Neural crest cell (in vitro differentiated cells): Measurements from ENCODE around the gene ABLIM2. TPM values are rescaled to one million over a fixed set of nuclear protein-coding genes. Genes with fewer than 3 reads are reported as not detected.

Experiments used
- DNase-seq: peaks from one replicate; pipeline ENCODE4 v3.0.0; 2021; ENCODE audit warnings: low read depth, mixed read lengths, low spot score
- H3K27ac Mint-ChIP-seq: one replicate; pipeline ENCODE4 v1.8.0; 2021; ENCODE audit warnings: mild to moderate bottlenecking, mixed read lengths; ENCODE audit not compliant: unreplicated experiment
- H3K27me3 Mint-ChIP-seq: 2 replicates; pipeline ENCODE4 v1.8.0; 2021; ENCODE audit warnings: low read depth, mild to moderate bottlenecking, mixed read lengths
- H3K36me3 Mint-ChIP-seq: 2 replicates; pipeline ENCODE4 v1.8.0; 2021; ENCODE audit warnings: low read depth, mild to moderate bottlenecking, mixed read lengths
- H3K4me1 Mint-ChIP-seq: 2 replicates; pipeline ENCODE4 v1.8.0; 2021; ENCODE audit warnings: mixed read lengths
- H3K4me3 Mint-ChIP-seq: one replicate; pipeline ENCODE4 v1.8.0; 2021; ENCODE audit warnings: mild to moderate bottlenecking, mixed read lengths
- H3K9me3 Mint-ChIP-seq: 2 replicates; pipeline ENCODE4 v1.8.0; 2021; ENCODE audit warnings: mixed read lengths
- total RNA-seq: library from RNA; stranded (reverse); gene quantifications from 2 replicates; pipeline ENCODE4 v1.2.1, GENCODE V29; 2021
- TF ChIP-seq, protein P1 (sequence below): fragments of 200-600 bp; sonication (generic); conservative IDR thresholded peaks from 2 replicates; pipeline ENCODE4 v1.5.0; 2021; ENCODE audit warnings: antibody characterized with exemption, mild to moderate bottlenecking

Gene ABLIM2
- total RNA-seq, 1 donor from 2014 or later, result 3.8 TPM

- TF ChIP-seq, protein P1, sequence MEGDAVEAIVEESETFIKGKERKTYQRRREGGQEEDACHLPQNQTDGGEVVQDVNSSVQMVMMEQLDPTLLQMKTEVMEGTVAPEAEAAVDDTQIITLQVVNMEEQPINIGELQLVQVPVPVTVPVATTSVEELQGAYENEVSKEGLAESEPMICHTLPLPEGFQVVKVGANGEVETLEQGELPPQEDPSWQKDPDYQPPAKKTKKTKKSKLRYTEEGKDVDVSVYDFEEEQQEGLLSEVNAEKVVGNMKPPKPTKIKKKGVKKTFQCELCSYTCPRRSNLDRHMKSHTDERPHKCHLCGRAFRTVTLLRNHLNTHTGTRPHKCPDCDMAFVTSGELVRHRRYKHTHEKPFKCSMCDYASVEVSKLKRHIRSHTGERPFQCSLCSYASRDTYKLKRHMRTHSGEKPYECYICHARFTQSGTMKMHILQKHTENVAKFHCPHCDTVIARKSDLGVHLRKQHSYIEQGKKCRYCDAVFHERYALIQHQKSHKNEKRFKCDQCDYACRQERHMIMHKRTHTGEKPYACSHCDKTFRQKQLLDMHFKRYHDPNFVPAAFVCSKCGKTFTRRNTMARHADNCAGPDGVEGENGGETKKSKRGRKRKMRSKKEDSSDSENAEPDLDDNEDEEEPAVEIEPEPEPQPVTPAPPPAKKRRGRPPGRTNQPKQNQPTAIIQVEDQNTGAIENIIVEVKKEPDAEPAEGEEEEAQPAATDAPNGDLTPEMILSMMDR, result peak; percentile 54
- DNase-seq, result peak; percentile 44
- Mint-ChIP-seq H3K4me1 (peaks cover 23% of the 10 kb centered on the region), H3K9me3 (no peaks in the 10 kb centered on the region), H3K27ac (no peak overlapping the region), H3K27me3 (no peaks in the 10 kb centered on the region), H3K4me3 (no peak overlapping the region), H3K36me3 (no peaks in the 10 kb centered on the region)
Observed at GRCh38 chr4:8110071-8110986, 48.3 kb downstream of the ABLIM2 start.

DNA sequence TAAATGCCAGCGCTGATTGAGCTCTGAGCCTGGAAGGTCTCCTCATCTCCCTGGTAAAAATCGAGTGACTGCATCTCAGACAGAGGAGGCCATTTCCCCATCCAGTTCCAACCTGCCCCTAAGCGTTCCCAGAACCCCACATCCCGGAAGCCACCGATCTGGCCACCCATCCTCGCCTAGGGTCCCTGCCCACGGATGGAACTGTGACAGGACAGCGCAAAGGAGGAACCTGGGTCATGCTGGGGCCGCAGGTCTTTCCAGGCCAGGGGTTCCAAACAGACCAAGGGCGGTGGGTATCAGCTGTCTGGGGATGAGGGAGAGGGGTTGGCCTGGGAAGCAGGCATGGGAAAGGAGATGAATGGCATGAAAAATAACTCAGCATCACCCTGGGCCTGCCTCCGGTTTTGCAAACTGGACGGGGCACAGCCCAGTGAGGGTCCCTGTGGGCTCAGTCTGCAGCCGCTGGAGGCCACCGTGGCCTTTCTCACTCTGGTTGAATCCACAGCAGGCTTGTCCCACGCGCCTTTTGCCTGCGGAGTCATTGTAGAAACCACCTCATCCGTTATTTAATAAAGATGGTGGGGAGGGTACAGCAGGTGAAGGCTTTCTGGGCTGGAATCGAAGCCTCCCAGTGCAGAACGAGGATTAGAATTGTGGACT, 49.1 kb downstream of the ABLIM2 start:
- TF ChIP-seq, protein P1, result no peak

DNA sequence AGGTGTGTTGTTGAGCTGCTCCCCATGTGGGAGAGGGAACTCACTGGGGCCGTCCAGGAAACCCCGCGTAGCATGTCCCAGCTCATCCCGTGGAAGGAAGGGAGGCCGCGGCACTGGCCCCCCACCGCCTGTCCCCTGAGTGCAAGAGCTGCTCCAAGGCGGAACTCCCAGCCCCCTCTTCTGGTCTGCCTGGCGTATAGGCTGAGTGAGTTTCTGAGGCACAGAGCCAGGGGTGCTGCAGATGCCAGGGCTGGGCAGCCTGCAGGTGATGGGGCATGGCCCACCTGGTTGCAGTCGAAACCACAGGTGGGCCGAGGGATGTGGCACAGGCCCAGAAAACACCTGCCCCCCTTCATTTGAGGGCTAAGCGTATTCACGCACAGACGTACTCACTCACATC, 49.6 kb downstream of the ABLIM2 start:
- H3K9me3 Mint-ChIP-seq, result no peaks in the 10 kb centered on the region
- no peak overlapping the region for H3K27ac Mint-ChIP-seq
- no peak overlapping the region for H3K4me3 Mint-ChIP-seq
- no peaks in the 10 kb centered on the region for H3K36me3 Mint-ChIP-seq
- TF ChIP-seq, protein P1, result no peak
- peaks cover 31% of the 10 kb centered on the region for H3K4me1 Mint-ChIP-seq
- no peak for DNase-seq
- H3K27me3 Mint-ChIP-seq, result no peaks in the 10 kb centered on the region

More for the DNA sequence above, 49.1 kb downstream of the ABLIM2 start:
- no peak for DNase-seq
- H3K4me1 Mint-ChIP-seq, result peaks cover 31% of the 10 kb centered on the region
- H3K9me3 Mint-ChIP-seq, result no peaks in the 10 kb centered on the region
- H3K36me3 Mint-ChIP-seq, result no peaks in the 10 kb centered on the region
- H3K4me3 Mint-ChIP-seq, result no peak overlapping the region
- no peak overlapping the region for H3K27ac Mint-ChIP-seq
- H3K27me3 Mint-ChIP-seq, result no peaks in the 10 kb centered on the region

DNA sequence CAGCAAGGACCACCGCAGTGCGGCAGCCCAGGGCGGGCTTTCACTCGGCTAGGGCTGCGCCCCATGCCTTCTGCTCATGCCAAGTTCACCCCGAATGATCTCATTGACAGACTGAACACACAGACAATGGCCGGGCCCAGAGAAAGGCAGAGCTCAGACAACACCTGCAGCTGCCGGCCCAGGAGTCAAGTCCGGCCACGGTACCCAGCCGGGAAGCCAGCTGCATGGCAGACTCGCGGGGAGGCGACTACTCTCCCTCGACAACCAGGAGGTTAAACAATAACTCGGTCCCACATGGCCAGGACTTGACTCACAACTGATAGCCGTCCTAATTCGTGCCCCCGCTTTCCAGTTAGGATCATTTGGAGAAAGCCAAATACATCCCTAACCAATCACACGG, 50.4 kb downstream of the ABLIM2 start:
- Mint-ChIP-seq H3K27me3 (no peaks in the 10 kb centered on the region), H3K36me3 (no peaks in the 10 kb centered on the region), H3K4me1 (peaks cover 31% of the 10 kb centered on the region), H3K9me3 (no peaks in the 10 kb centered on the region), H3K4me3 (no peak overlapping the region), H3K27ac (no peak overlapping the region)
- TF ChIP-seq, protein P1, result no peak
- no peak for DNase-seq

GRCh38 chr4:8107146-8107657, 51.4 kb downstream of the ABLIM2 start:
- Mint-ChIP-seq H3K27me3 (no peaks in the 10 kb centered on the region), H3K27ac (no peak overlapping the region), H3K4me3 (no peak overlapping the region), H3K36me3 (no peaks in the 10 kb centered on the region), H3K9me3 (no peaks in the 10 kb centered on the region), H3K4me1 (peaks cover 31% of the 10 kb centered on the region)
- TF ChIP-seq, protein P1, result no peak
- no peak for DNase-seq
